Measurements from ENCODE around the gene ZNF202.

The ZNF202 gene

GRCh38 chr11:123741159-123742030 lies at the start of gene ZNF202:
Gene ZNF202, minus strand, starts transcription at chr11:123741660. Its CDS starts 10,772 bp downstream, at chr11:123730888.
- peaks cover 15% of the 10 kb centered on the region for H3K4me1 ChIP-seq (ENCODE audit: control insufficient read depth, insufficient read depth, low read length, unreplicated experiment)
- peaks cover 35% of the 10 kb centered on the region for H3K36me3 ChIP-seq (ENCODE audit: insufficient read depth, low read length)
- peak within 1 kb of the TSS; percentile 59; the same call in 1 of the 2 replicates for H3K27ac ChIP-seq (ENCODE audit: low read depth, low read length)
- peak within 1 kb of the TSS; percentile 93 for H2AFZ ChIP-seq (ENCODE audit: low read length, unreplicated experiment)
- H3K27me3 ChIP-seq (ENCODE audit: insufficient read depth, low read length) = 0 out of 2 replicates have a peak, but pooled peaks cover 3% of the 10 kb centered on the region
- H3K4me3 ChIP-seq (ENCODE audit: low read depth, low read length) = peak within 1 kb of the TSS; percentile 84
- peaks cover 36% of the 10 kb centered on the region for H3K79me2 ChIP-seq (ENCODE audit: control insufficient read depth, insufficient read depth, low read length, unreplicated experiment)

GRCh38 chr11:123783536-123783935 lies 42.1 kb upstream of the ZNF202 start:
- Histone ChIP-seq H3K79me2 (ENCODE audit: control insufficient read depth, insufficient read depth, low read length, unreplicated experiment) (no peaks in the 10 kb centered on the region), H3K4me3 (ENCODE audit: low read depth, low read length) (no peak overlapping the region), H3K27me3 (ENCODE audit: insufficient read depth, low read length) (peaks cover 3% of the 10 kb centered on the region; the same call in 1 of the 2 replicates), H2AFZ (ENCODE audit: low read length, unreplicated experiment) (no peak overlapping the region), H3K27ac (ENCODE audit: low read depth, low read length) (no peak overlapping the region), H3K4me1 (ENCODE audit: control insufficient read depth, insufficient read depth, low read length, unreplicated experiment) (no peaks in the 10 kb centered on the region), H3K36me3 (ENCODE audit: insufficient read depth, low read length) (no peaks in the 10 kb centered on the region)

DNA sequence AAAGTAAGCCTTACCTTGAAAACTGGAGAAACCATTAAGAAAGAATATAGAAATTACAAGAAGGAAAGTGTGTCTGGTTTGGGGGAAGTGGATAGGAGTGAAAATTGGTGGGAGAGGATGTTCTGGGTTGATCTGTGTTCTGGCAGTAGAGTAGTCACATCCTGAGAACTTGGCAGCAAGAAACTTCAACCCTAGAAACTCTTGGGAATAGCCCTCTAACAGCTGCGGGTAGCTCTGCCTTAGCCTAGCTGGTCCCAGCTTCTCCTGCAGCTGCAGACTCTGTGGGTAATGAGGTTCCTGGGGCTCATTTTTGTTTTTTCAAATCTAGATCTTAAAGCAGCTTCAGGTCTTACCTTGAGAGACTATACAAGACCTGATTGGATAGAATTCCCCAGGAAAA lies 37.1 kb upstream of the ZNF202 start:
- H3K4me3 ChIP-seq (ENCODE audit: low read depth, low read length) = no peak overlapping the region
- H3K27ac ChIP-seq (ENCODE audit: low read depth, low read length) = no peak overlapping the region
- H3K79me2 ChIP-seq (ENCODE audit: control insufficient read depth, insufficient read depth, low read length, unreplicated experiment) = no peaks in the 10 kb centered on the region
- H3K36me3 ChIP-seq (ENCODE audit: insufficient read depth, low read length) = no peaks in the 10 kb centered on the region
- H3K27me3 ChIP-seq (ENCODE audit: insufficient read depth, low read length) = peaks cover 11% of the 10 kb centered on the region; the same call in 1 of the 2 replicates
- no peak overlapping the region for H2AFZ ChIP-seq (ENCODE audit: low read length, unreplicated experiment)
- H3K4me1 ChIP-seq (ENCODE audit: control insufficient read depth, insufficient read depth, low read length, unreplicated experiment) = no peaks in the 10 kb centered on the region

GRCh38 chr11:123775715-123776549 lies 34.5 kb upstream of the ZNF202 start:
- Histone ChIP-seq H3K27ac (ENCODE audit: low read depth, low read length) (no peak overlapping the region), H3K27me3 (ENCODE audit: insufficient read depth, low read length) (peaks cover 11% of the 10 kb centered on the region; the same call in 1 of the 2 replicates), H3K79me2 (ENCODE audit: control insufficient read depth, insufficient read depth, low read length, unreplicated experiment) (no peaks in the 10 kb centered on the region), H3K4me1 (ENCODE audit: control insufficient read depth, insufficient read depth, low read length, unreplicated experiment) (no peaks in the 10 kb centered on the region), H3K36me3 (ENCODE audit: insufficient read depth, low read length) (no peaks in the 10 kb centered on the region), H3K4me3 (ENCODE audit: low read depth, low read length) (no peak overlapping the region), H2AFZ (ENCODE audit: low read length, unreplicated experiment) (no peak overlapping the region)

- no peaks in the 10 kb centered on the region for H3K4me1 ChIP-seq (ENCODE audit: control insufficient read depth, insufficient read depth, low read length, unreplicated experiment)
- H3K27me3 ChIP-seq (ENCODE audit: insufficient read depth, low read length) = peaks cover 11% of the 10 kb centered on the region; the same call in 1 of the 2 replicates
- H3K79me2 ChIP-seq (ENCODE audit: control insufficient read depth, insufficient read depth, low read length, unreplicated experiment) = no peaks in the 10 kb centered on the region
- no peak overlapping the region for H2AFZ ChIP-seq (ENCODE audit: low read length, unreplicated experiment)
- H3K27ac ChIP-seq (ENCODE audit: low read depth, low read length) = no peak overlapping the region
- H3K36me3 ChIP-seq (ENCODE audit: insufficient read depth, low read length) = no peaks in the 10 kb centered on the region
- no peak overlapping the region for H3K4me3 ChIP-seq (ENCODE audit: low read depth, low read length)
Observed at GRCh38 chr11:123775289-123775688, 33.8 kb upstream of the ZNF202 start.

GRCh38 chr11:123773959-123774358 lies 32.5 kb upstream of the ZNF202 start:
- peaks cover 11% of the 10 kb centered on the region; the same call in 1 of the 2 replicates for H3K27me3 ChIP-seq (ENCODE audit: insufficient read depth, low read length)
- no peaks in the 10 kb centered on the region for H3K79me2 ChIP-seq (ENCODE audit: control insufficient read depth, insufficient read depth, low read length, unreplicated experiment)
- H3K27ac ChIP-seq (ENCODE audit: low read depth, low read length) = no peak overlapping the region
- no peaks in the 10 kb centered on the region for H3K4me1 ChIP-seq (ENCODE audit: control insufficient read depth, insufficient read depth, low read length, unreplicated experiment)
- H3K36me3 ChIP-seq (ENCODE audit: insufficient read depth, low read length) = no peaks in the 10 kb centered on the region
- no peak overlapping the region for H3K4me3 ChIP-seq (ENCODE audit: low read depth, low read length)
- no peak overlapping the region for H2AFZ ChIP-seq (ENCODE audit: low read length, unreplicated experiment)

DNA sequence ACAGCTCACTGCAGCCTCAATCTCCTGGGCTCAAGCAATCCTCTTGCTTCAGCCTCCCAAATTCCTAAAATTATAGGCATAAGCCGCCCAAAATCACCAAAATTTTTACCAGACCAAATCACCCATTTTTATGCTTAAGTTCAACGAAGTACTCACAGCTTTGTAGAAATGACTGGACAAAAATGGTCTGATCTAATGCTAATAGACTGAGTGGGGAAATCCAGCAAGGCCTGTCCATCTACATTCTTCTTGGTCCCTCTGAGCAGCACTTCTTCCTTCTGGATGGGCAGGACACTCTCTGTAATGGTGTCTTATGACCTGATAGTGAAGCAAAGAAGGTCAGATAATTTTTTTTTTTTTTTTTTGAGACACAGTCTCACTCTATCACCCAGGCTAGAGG lies 31.6 kb upstream of the ZNF202 start:
- H3K27ac ChIP-seq (ENCODE audit: low read depth, low read length) = no peak overlapping the region
- H3K79me2 ChIP-seq (ENCODE audit: control insufficient read depth, insufficient read depth, low read length, unreplicated experiment) = no peaks in the 10 kb centered on the region
- H2AFZ ChIP-seq (ENCODE audit: low read length, unreplicated experiment) = no peak overlapping the region
- peaks cover 11% of the 10 kb centered on the region; the same call in 1 of the 2 replicates for H3K27me3 ChIP-seq (ENCODE audit: insufficient read depth, low read length)
- H3K4me1 ChIP-seq (ENCODE audit: control insufficient read depth, insufficient read depth, low read length, unreplicated experiment) = no peaks in the 10 kb centered on the region
- H3K36me3 ChIP-seq (ENCODE audit: insufficient read depth, low read length) = no peaks in the 10 kb centered on the region
- H3K4me3 ChIP-seq (ENCODE audit: low read depth, low read length) = no peak overlapping the region

- H3K27ac ChIP-seq (ENCODE audit: low read depth, low read length) = no peak overlapping the region
- no peak overlapping the region for H3K4me3 ChIP-seq (ENCODE audit: low read depth, low read length)
Observed at GRCh38 chr11:123771664-123772063, 30.2 kb upstream of the ZNF202 start.

DNA sequence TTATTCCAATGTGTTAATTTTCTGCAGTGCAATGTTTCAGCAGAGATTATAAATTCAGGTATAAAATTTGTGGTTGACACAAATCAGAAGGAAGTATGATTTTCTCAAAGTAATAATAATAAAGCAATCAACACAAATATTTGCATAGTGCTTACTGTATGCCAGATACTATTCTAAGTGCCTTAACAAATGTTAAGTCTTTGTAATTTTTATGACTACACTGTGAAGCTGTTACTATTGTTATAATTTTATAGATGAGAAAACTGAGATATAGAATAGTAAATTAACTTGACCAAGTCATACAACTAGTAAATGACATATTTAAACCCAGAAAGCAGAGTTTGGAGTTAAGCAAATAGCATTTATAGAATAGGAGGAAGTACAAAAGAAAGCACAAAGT lies 29.3 kb upstream of the ZNF202 start:
- Histone ChIP-seq H3K4me3 (ENCODE audit: low read depth, low read length) (no peak overlapping the region), H2AFZ (ENCODE audit: low read length, unreplicated experiment) (no peak overlapping the region), H3K36me3 (ENCODE audit: insufficient read depth, low read length) (no peaks in the 10 kb centered on the region), H3K27me3 (ENCODE audit: insufficient read depth, low read length) (peaks cover 3% of the 10 kb centered on the region; the same call in 1 of the 2 replicates), H3K79me2 (ENCODE audit: control insufficient read depth, insufficient read depth, low read length, unreplicated experiment) (no peaks in the 10 kb centered on the region), H3K4me1 (ENCODE audit: control insufficient read depth, insufficient read depth, low read length, unreplicated experiment) (no peaks in the 10 kb centered on the region), H3K27ac (ENCODE audit: low read depth, low read length) (no peak overlapping the region)

More at GRCh38 chr11:123771664-123772063, 30.2 kb upstream of the ZNF202 start:
- no peaks in the 10 kb centered on the region; the same call in 1 of the 2 replicates for H3K27me3 ChIP-seq (ENCODE audit: insufficient read depth, low read length)
- no peak overlapping the region for H2AFZ ChIP-seq (ENCODE audit: low read length, unreplicated experiment)
- H3K79me2 ChIP-seq (ENCODE audit: control insufficient read depth, insufficient read depth, low read length, unreplicated experiment) = no peaks in the 10 kb centered on the region
- H3K36me3 ChIP-seq (ENCODE audit: insufficient read depth, low read length) = no peaks in the 10 kb centered on the region
- H3K4me1 ChIP-seq (ENCODE audit: control insufficient read depth, insufficient read depth, low read length, unreplicated experiment) = no peaks in the 10 kb centered on the region

DNA sequence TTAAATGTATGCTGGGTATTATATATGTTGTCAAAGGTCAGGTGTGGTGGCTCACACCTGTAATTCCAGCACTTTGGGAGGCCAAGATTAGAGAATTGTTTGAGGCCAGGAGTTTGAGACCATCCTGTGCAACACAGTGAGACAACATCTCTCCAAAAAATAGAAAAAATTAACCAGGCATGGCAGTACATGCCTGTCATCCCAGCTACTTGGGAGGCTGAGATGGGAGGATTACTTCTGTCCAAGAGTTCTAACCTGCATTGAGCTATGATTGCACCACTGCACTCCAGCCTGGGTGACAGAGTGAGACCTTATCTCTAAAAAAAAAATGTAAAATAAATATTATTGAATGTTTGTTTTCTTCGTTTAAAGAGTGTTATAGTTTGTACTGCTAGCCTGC lies 24.1 kb upstream of the ZNF202 start:
- H2AFZ ChIP-seq (ENCODE audit: low read length, unreplicated experiment) = no peak overlapping the region
- no peak overlapping the region for H3K4me3 ChIP-seq (ENCODE audit: low read depth, low read length)
- no peaks in the 10 kb centered on the region for H3K79me2 ChIP-seq (ENCODE audit: control insufficient read depth, insufficient read depth, low read length, unreplicated experiment)
- no peak overlapping the region for H3K27ac ChIP-seq (ENCODE audit: low read depth, low read length)
- H3K36me3 ChIP-seq (ENCODE audit: insufficient read depth, low read length) = no peaks in the 10 kb centered on the region
- no peaks in the 10 kb centered on the region for H3K4me1 ChIP-seq (ENCODE audit: control insufficient read depth, insufficient read depth, low read length, unreplicated experiment)
- H3K27me3 ChIP-seq (ENCODE audit: insufficient read depth, low read length) = 0 out of 2 replicates have a peak, but pooled peaks cover 3% of the 10 kb centered on the region
